GM19324 (cell line): ENCODE results near the gene MRPL50.
A peak's percentile ranks its signal among the peaks of the same experiment; 100 is the strongest.

Source experiments
- ATAC-seq: cut with Tn5 transposase; IDR thresholded peaks from one replicate; pipeline ENCODE4 v1.9.1; 2021; ENCODE audit warnings: mild to moderate bottlenecking, moderate library complexity; ENCODE audit not compliant: unreplicated experiment, low FRiP score

The MRPL50 gene

DNA sequence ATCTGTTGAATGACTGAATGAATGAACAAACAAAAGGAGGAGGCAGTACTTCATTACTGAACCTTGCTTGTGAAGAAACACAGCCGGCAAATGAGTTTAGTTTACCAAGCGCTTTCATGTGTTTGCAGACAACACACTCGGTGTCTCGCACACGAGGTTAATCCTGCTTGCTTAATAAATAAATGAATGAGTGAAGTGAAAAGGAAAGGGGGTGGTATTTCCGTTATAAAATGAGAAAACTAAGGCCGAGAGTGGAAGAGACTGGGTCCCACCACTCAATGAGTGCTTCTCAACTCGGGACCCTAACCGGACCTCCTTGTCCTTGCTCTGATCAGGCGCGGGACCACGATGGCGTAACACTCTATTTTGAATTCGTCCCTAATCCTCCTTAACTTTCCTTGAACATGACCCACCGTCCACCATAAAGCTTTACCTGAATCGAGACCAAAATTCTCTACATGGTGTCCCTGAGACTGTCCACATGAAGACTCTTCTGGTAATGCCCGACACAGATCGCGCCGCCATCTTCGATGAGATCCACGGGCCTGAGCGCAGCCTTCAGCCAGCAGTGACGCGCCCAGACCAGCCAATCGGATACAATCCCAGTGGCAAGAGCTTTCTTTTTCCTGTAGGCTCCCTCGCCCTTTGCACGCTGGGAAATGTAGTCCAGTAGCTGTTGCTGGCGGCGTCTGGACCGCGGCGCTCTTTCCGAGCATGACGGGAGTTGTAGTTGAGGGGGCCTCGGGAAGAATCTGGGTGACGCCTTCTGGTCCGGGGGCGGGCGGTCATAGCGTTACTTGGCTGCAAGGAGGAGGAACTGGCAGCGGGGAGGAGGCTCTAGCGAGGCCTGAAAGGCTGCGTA is at the start of gene MRPL50, which contains the start of gene ZNF189:
Gene MRPL50, minus strand, starts transcription at position 551 of the 862 bp plus-strand sequence. Its CDS starts 26 bp downstream, at position 525.
Gene ZNF189, plus strand, starts transcription at position 784 of the 862 bp plus-strand sequence. CDS start 306 bp downstream, outside the sequence.
- peak; percentile 99 for ATAC-seq

DNA sequence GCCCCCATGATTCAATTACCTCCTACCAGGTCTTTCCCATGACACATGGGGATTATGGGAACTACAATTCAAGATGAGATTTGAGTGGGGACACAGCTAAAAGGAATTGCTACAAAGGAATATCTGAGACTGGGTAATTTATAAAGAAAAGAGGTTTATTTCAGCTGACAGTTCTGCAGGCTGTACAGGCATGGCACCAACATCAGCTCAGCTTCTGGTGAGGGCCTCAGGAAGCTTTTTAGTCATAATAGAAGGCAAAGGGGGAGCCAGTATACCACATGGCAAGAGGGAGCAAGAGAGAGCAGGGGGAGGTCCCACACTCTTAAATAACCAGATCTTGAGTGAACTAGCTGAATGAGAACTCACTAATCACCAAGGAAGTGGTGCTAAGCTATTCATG is 48.3 kb upstream of the MRPL50 start:
- no peak for ATAC-seq

- ATAC-seq = no peak
Measured at GRCh38 chr9:101445353-101446029, 47.1 kb upstream of the MRPL50 start.

DNA sequence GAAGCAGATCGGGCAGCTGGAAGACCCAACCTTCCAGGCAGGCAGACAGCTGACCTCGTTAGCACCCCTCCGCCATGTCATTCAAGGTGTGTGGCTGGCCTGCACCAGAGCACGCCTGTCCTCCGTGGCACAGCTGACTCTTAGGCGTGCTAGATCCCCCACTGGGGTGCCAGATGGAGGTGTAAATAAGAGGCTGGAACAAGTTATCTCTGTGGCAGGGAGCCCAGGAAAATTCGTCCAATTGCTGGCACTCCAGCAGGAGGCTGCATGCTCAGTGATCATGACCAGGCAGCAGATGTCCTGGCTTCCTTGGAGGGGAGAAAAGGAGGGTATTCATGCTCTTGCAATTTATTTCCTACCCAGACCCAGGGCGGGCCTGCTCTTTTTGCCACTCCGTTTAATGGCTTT is 45.0 kb upstream of the MRPL50 start:
- no peak for ATAC-seq

- no peak for ATAC-seq
Measured at GRCh38 chr9:101442736-101443135, 44.3 kb upstream of the MRPL50 start.

GRCh38 chr9:101442318-101442717 is 43.9 kb upstream of the MRPL50 start:
- no peak for ATAC-seq

DNA sequence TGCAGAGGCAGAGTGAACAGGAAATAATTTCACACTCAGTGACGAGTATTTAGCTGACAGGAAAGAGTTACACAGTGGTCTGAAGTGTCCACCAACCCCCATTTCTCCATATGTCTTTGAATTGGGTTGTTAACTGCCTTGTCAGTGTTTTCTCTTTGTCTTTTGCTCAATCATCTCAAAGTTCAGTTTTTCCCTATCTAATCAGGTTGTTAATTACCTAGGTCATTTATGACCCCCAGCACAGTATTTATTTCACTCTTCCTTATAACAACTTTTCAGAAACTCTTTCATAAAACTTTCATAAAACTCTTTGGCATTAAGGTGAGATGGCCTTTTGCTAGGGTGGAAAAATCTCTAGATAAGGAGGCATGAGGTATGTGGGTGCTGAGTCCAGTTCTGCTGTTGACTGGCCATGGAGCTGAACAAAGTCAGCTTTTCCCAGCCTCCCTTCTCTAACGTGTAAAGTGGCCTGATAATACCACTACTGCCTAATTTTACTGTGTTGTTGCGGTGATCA is 42.4 kb upstream of the MRPL50 start:
- no peak for ATAC-seq

- ATAC-seq = no peak
Measured at GRCh38 chr9:101438523-101438922, 40.1 kb upstream of the MRPL50 start.

DNA sequence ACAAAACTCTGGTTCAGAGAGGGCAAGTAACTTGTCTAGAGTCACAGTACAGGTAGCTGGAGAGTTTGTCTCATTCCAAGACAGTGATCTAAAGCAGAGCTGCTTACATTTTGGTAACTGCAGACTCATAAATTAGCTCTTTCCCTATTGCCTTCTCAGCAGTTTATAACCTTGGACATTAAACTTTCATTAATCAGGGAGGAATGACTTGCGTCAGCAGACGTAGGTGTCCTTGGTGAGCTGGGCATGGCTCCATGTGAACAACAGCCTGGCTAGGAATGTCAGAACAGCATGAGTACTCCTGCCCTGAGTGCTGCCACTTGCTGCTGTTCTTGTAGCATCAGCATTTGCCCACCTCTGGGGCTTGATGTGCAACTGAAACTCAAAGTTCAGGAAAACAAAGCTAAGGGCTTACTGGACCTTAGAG is 39.4 kb upstream of the MRPL50 start:
- ATAC-seq = no peak

DNA sequence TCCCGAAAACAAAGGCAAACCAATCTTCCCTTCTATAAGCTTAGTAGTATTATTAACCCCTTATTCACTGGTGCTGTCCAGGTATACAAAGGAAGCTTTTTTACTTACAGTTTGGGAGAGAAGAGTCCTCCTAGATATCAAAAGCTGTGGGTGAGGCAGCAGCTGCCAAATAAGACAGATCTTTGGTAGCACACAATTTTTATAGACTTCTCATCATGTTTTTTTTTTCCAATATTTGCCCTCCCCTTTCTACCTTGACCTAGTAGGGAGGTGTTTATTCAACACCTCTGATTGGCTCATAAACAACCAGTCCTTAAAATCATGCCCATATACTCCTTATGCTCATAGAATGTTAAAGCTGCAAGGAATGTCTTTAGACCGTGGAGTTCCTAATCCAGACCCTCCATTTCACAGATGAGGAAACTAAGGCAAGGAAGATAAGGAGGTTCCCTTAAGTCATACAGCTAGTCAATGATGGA is 37.2 kb upstream of the MRPL50 start, which contains the start of gene ALDOB:
Gene ALDOB, minus strand, starts transcription at position 174 of the 479 bp plus-strand sequence. CDS start 4,887 bp downstream, outside the sequence.
- no peak for ATAC-seq

GRCh38 chr9:101434998-101435397 is 36.6 kb upstream of the MRPL50 start:
- no peak for ATAC-seq

DNA sequence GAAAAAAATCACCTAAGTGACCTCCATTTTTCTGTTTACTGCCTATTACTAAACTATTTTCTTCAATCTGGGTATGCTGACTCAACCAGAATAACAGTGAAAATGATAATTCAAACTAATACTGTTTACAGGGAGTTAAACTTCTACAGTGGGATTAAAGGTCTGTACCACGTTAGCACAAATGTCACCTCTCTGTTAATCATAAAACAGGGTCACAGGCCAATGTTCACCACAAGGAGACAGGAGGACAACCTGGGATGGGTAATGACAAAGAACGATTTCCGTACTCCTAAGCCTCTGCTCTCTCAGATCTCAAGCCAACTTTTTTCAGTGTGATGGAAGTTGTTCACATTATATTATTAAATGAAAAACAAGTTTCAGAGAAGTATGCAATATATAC is 34.8 kb upstream of the MRPL50 start:
- no peak for ATAC-seq

GRCh38 chr9:101432740-101433139 is 34.3 kb upstream of the MRPL50 start:
- ATAC-seq = no peak

GRCh38 chr9:101432171-101432570 is 33.8 kb upstream of the MRPL50 start:
- ATAC-seq = no peak

DNA sequence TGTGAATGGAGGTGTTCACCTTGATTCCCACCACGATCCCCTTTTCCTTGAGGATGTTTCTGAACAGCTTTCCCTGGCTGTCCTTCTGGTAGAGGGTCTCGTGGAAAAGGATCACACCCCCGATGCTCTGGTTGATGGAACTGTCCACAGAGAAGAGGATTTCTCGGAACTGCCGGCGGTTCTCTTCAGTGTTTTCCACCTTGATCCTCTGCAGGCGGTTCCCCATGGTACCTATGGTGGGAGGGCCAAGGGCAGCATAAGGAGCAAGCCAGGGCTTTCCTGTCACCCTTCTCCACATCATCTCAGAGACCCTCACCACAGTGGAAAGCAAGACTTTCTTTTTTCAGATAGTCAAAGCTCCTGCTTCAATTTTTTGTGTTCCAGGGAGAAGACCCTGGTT is 31.3 kb upstream of the MRPL50 start:
- ATAC-seq = no peak

DNA sequence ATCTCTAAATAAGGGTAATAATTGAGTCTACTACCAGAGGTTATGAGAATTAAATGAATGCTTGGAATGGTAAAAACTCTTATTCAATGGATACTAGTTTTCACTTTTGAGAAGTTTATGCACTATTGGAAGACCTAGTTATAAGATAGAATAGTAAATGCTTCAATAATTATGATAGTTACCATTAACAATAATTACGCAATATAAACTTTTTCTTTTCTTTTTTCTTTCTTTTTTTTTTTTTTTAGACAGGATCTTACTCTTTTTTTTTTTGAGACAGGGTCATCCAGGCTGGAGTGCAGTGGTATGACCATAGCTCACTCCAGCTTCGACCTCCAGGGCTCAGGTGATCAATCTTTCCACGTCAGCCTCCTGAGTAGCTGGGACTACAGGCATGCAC is 30.5 kb upstream of the MRPL50 start:
- ATAC-seq = no peak

DNA sequence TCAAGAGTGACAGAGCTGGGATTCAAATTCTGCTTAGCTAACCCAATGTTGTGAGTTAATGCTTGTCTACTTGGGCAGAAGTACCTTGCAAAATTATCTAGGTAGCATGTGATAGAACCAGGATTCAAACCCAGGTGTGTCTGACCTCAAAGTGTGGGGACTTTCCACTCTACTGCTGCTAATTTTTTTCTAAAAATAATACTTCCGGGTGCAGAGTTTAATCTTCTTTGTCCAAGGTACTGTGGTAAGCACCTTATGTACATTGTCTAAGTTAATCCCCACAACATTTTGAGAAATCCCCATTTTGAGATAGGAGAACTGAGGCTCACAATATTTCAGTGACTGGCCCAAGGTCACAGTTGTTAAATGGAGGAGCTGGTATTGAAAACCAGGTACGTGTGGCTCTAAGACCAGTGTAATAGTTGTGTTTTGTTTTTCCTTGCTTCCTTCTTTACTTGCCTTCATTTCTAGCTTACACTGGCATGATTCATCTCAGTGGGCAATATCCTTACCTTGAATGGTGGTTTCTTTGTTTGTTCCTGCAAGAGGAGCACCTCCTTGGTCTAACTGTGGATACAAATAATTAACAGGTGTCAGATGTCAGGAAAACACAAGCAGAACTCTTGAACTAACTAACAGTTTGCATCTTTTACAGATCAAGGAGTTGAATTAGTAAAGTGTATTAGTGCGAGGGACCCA is 29.7 kb upstream of the MRPL50 start:
- peak; percentile 65 for ATAC-seq

DNA sequence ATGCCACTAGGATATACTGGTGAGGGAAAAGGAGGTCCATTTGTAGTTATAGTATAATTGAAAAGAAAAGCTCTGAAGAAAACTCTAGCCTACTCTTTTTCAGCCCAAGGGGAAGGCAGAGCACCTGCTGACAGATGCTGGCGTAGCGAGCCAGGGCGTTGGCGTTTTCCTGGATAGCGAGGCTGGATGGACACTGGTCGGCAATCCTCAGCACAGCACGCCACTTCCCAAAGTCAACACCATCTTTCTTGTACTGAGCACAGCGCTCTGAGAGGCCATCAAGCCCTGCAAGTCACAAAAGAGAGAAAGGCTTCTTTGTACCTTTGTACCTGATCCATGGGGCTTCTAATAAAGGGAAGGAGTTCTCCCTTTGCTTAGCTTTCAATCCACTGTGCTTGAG is 28.9 kb upstream of the MRPL50 start:
- no peak for ATAC-seq

GRCh38 chr9:101421653-101422065 is 23.2 kb upstream of the MRPL50 start:
- ATAC-seq = no peak

- no peak for ATAC-seq
Measured at GRCh38 chr9:101419863-101420262, 21.4 kb upstream of the MRPL50 start.
